Measurements from ENCODE around the gene DRC7. TPM values are rescaled to one million over a fixed set of nuclear protein-coding genes. Genes with fewer than 3 reads are reported as not detected.

DRC7 gene
- total RNA-seq, 1 experiment from 2014 or later, result not detected

GRCh38 chr16:57648581-57649442 is 45.8 kb upstream of the DRC7 start:
- 0 out of 2 replicates have a peak, but pooled peaks cover 2% of the 10 kb centered on the region for H3K4me1 Mint-ChIP-seq

More at GRCh38 chr16:57648581-57649442, 45.8 kb upstream of the DRC7 start:
- Mint-ChIP-seq H3K36me3 (no peaks in the 10 kb centered on the region), H3K4me3 (no peak overlapping the region), H3K27ac (0 out of 2 replicates have a peak overlapping the region, but pooled peaks have one; percentile 53), H3K27me3 (ENCODE audit: low read depth) (no peaks in the 10 kb centered on the region; the same call in 1 of the 2 replicates), H3K9me3 (no peaks in the 10 kb centered on the region)
- DNase-seq (ENCODE audit: low spot score), result peak; percentile 87
- ChIA-PET CTCF (interaction anchor here (0.6 to 5.5 kb wide), 30 partner anchors 9 to 370 kb away, joined by 3 to 53 read pairs (median 6); partner anchors contain the start of genes ADGRG1, ADGRG3 and KATNB1), POLR2A (no interaction called here)
- TF ChIP-seq ERG (CRISPR knock-in tag; IDR thresholded peaks at IDR 0.05), result no peak; the same call in 1 of the 2 replicates
- no peak for TF ChIP-seq ZNF121 (CRISPR knock-in tag; IDR thresholded peaks at IDR 0.05)
- no peak for TF ChIP-seq JUN (CRISPR knock-in tag; IDR thresholded peaks at IDR 0.05)
- TF ChIP-seq ESRRA (CRISPR knock-in tag; IDR thresholded peaks at IDR 0.05; ENCODE audit: borderline replicate concordance), result no peak
- no peak for TF ChIP-seq ZNF219 (CRISPR knock-in tag; IDR thresholded peaks at IDR 0.05; ENCODE audit: borderline replicate concordance)
- no peak for TF ChIP-seq ETV6 (CRISPR knock-in tag; IDR thresholded peaks at IDR 0.05)
- TF ChIP-seq IRF2 (CRISPR knock-in tag; IDR thresholded peaks at IDR 0.05; ENCODE audit: borderline replicate concordance, low read depth), result no peak
- peak; percentile 90; the same call in 1 of the 2 replicates for TF ChIP-seq GTF2I (CRISPR knock-in tag; conservative IDR thresholded peaks at IDR 0.05)
- no peak for TF ChIP-seq ATF6 (CRISPR knock-in tag; IDR thresholded peaks at IDR 0.05)
- TF ChIP-seq GABPB1 (CRISPR knock-in tag; IDR thresholded peaks at IDR 0.05), result peak; percentile 52; the same call in 1 of the 2 replicates
- no peak for TF ChIP-seq FOXJ3 (CRISPR knock-in tag; IDR thresholded peaks at IDR 0.05; ENCODE audit: borderline replicate concordance)
- TF ChIP-seq ZNF263 (CRISPR knock-in tag; IDR thresholded peaks at IDR 0.05; ENCODE audit: low read depth), result 0 out of 2 replicates have a peak, but pooled peaks have one; percentile 41
- peak; percentile 60; the same call in 1 of the 2 replicates for TF ChIP-seq HMGXB4 (CRISPR knock-in tag; IDR thresholded peaks at IDR 0.05)
- TF ChIP-seq ZBTB21 (CRISPR knock-in tag; IDR thresholded peaks at IDR 0.05; ENCODE audit: borderline replicate concordance), result no peak
- no peak for TF ChIP-seq JAZF1 (CRISPR knock-in tag; IDR thresholded peaks at IDR 0.05)
- peak; percentile 100 for TF ChIP-seq CTCF (IDR thresholded peaks at IDR 0.05)
- no peak for TF ChIP-seq SMAD3 (CRISPR knock-in tag; IDR thresholded peaks at IDR 0.05; ENCODE audit: borderline replicate concordance)
- TF ChIP-seq ZNF396 (CRISPR knock-in tag; IDR thresholded peaks at IDR 0.05; ENCODE audit: borderline replicate concordance), result no peak
- TF ChIP-seq ZNF232 (CRISPR knock-in tag; IDR thresholded peaks at IDR 0.05), result peak; percentile 38; the same call in 1 of the 2 replicates
- peak; percentile 90 for ATAC-seq

Data from WTC11 (cell line).